Ascending aorta (tissue), 2 donors: ENCODE measurements around the gene LRR1. TPM values are rescaled to one million over a fixed set of nuclear protein-coding genes. Genes with fewer than 3 reads are reported as not detected.
"Not testable (repeated sequence)": the region's sequence is repeated elsewhere in the genome, so short reads cannot be mapped to it uniquely, and the experiment has no call there.

Source experiments
- DNase-seq, 2 donors: peaks; one replicate each; pipeline ENCODE4 v3.0.0-alpha.2; 2019; ENCODE audit warnings: low spot score in 2 of 2
- H3K27ac ChIP-seq, 2 donors: fragments of 200-600 bp; sonication (generic); one replicate each; pipeline ENCODE4 v1.5.1; 2016 to 2017; ENCODE audit warnings: mild to moderate bottlenecking in 1 of 2
- H3K27me3 ChIP-seq: fragments of 200-600 bp; sonication (generic); one replicate; pipeline ENCODE4 v1.5.1; 2017
- H3K36me3 ChIP-seq, 2 donors: fragments of 200-600 bp; sonication (generic); one replicate each; pipeline ENCODE4 v1.5.1; 2016
- H3K4me1 ChIP-seq, 2 donors: fragments of 200-600 bp; sonication (generic); one replicate each; pipeline ENCODE4 v1.5.1; 2016 to 2017; ENCODE audit warnings: mild to moderate bottlenecking in 1 of 2
- H3K4me3 ChIP-seq, 2 donors: fragments of 200-600 bp; sonication (generic); one replicate each; pipeline ENCODE4 v1.5.1; 2016 to 2017; ENCODE audit warnings: mild to moderate bottlenecking in 1 of 2
- H3K9me3 ChIP-seq, 2 donors: fragments of 200-600 bp; sonication (generic); one replicate each; pipeline ENCODE4 v1.5.1; 2016
- CTCF ChIP-seq, 3 experiments: fragments of 200-600 bp in 2 of 3; fragments of 450-650 bp in 1 of 3; sonication (generic) in 2 of 3; IDR thresholded peaks; one replicate each; pipeline ENCODE4 v1.5.1; 2016 to 2019; ENCODE audit warnings: antibody characterized with exemption in 3 of 3, mild to moderate bottlenecking in 1 of 3, moderate library complexity in 1 of 3
- intact Hi-C: fragments of 100-400 bp; cut with DNase I; formaldehyde crosslinking; loops from one replicate; pipeline ENCODE4 v1.15.1; 2023
- total RNA-seq: library from RNA; depleted of rRNA; stranded (reverse); fragments of >200 nt; gene quantifications from one replicate; pipeline ENCODE4 v1.1.0, GENCODE V29; 2016

Gene LRR1
- total RNA-seq, 1 donor from 2014 or later, result not detected

GRCh38 chr14:49653508-49653907 is 54.8 kb downstream of the LRR1 start:
- intact Hi-C loops, result no loop called here
- TF ChIP-seq CTCF (IDR thresholded peaks at IDR 0.05), result no peak
- Histone ChIP-seq H3K4me3 (no peak overlapping the region), H3K27ac (no peak overlapping the region), H3K36me3 (no peaks in the 10 kb centered on the region), H3K27me3 (no peaks in the 10 kb centered on the region), H3K4me1 (no peaks in the 10 kb centered on the region), H3K9me3 (no peaks in the 10 kb centered on the region)
- DNase-seq, result no peak

DNA sequence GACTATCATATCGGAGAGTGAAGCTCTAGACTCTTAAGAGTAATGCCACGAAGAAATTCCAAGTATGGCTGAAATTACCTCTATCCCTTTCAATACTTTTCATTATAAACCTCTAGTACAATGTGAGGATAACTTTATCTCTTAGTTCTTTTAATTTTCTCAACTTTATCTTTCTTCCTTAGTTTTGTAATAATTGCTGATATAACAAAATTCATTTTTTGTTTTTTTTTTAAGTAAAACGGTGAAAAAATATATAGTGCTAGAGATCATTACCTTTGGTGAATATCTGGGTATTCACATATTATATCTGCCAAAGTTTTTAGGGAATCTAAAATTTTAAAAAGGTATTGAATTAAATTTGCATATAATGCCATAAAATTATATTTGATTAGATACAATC is 55.8 kb downstream of the LRR1 start:
- TF ChIP-seq CTCF (IDR thresholded peaks at IDR 0.05), result no peak
- Histone ChIP-seq H3K4me1 (no peaks in the 10 kb centered on the region), H3K36me3 (no peaks in the 10 kb centered on the region), H3K27me3 (no peaks in the 10 kb centered on the region), H3K27ac (no peak overlapping the region), H3K9me3 (no peaks in the 10 kb centered on the region), H3K4me3 (no peak overlapping the region)
- DNase-seq, result no peak
- intact Hi-C loops, result no loop called here

GRCh38 chr14:49657500-49657899 is 58.8 kb downstream of the LRR1 start:
- DNase-seq, H3K4me3 ChIP-seq, H3K9me3 ChIP-seq, H3K27ac ChIP-seq, H3K27me3 ChIP-seq, H3K36me3 ChIP-seq, intact Hi-C loops, H3K4me1 ChIP-seq: not testable (repeated sequence)

DNA sequence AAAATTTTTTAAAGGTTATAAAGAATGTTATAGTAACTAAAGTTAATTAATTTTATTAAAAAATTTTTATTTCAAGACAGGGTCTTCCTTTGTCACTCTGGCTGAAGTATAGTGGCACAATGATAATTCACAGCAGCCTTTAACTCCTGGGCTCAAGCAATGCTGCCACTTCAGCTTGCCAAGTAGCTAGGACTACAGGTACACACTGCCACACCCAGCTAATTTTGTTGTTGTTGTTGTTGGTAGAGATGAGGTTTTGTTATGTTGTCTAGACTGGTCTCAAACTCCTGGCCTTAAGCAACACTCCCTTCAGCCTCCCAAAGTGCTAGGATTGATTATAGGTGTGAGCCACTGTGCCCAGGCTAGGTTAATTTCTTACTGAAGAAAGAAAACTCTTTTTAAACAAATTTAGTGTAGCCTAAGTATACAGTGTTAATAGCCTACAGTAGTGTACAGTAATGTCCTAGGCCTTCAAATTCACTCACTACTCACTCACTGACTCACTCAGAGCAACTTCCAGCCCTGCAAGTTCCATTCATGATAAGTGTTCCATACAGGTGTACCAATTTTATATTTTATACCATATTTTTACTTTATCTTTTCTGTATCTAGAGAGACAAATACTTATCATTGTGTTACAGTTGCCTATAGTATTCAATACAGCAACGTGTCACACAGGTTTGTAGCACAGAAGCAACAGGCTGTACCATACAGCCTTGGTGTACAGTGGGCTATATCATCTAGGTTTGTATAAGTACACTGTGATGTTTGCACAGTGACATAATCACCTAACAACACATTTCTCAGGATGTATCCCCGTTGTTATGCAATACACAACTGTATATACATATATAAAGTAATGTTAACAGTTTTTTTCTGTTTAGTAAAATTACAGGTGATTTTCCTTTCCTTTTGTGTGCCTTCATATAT is 61.1 kb downstream of the LRR1 start:
- Histone ChIP-seq H3K27ac (no peak overlapping the region), H3K4me3 (no peak overlapping the region), H3K36me3 (no peaks in the 10 kb centered on the region), H3K4me1 (no peaks in the 10 kb centered on the region), H3K9me3 (no peaks in the 10 kb centered on the region), H3K27me3 (no peaks in the 10 kb centered on the region)
- TF ChIP-seq CTCF (IDR thresholded peaks at IDR 0.05), result no peak
- DNase-seq, result no peak
- intact Hi-C loops, result no loop called here

Other genes starting within 250 kb of the LRR1 start
- 2,262 TPM for gene RPS29, start 12.6 kb upstream of the LRR1 start, total RNA-seq
- gene RPL36AL, start 21.7 kb downstream of the LRR1 start, total RNA-seq, result 21.3 TPM
- gene MGAT2, start 21.9 kb downstream of the LRR1 start, total RNA-seq, result 37.4 TPM
- 14.0 TPM for gene DNAAF2, start 36.3 kb downstream of the LRR1 start, total RNA-seq
- gene POLE2, start 89.3 kb downstream of the LRR1 start, total RNA-seq, result 5.4 TPM
- not detected for gene KLHDC1, start 94.2 kb downstream of the LRR1 start, total RNA-seq
- 11.7 TPM for gene KLHDC2, start 169.2 kb downstream of the LRR1 start, total RNA-seq